GM19463 (cell line): ENCODE data around the gene SPI1.
A peak's percentile ranks its signal among the peaks of the same experiment; 100 is the strongest.

ENCODE experiments used
- ATAC-seq: cut with Tn5 transposase; IDR thresholded peaks from one replicate; pipeline ENCODE4 v1.9.1; 2021; ENCODE audit warnings: mild to moderate bottlenecking, moderate library complexity; ENCODE audit not compliant: unreplicated experiment

Gene SPI1

GRCh38 chr11:47389577-47390421 lies 11.5 kb upstream of the SPI1 start:
- ATAC-seq: no peak

DNA sequence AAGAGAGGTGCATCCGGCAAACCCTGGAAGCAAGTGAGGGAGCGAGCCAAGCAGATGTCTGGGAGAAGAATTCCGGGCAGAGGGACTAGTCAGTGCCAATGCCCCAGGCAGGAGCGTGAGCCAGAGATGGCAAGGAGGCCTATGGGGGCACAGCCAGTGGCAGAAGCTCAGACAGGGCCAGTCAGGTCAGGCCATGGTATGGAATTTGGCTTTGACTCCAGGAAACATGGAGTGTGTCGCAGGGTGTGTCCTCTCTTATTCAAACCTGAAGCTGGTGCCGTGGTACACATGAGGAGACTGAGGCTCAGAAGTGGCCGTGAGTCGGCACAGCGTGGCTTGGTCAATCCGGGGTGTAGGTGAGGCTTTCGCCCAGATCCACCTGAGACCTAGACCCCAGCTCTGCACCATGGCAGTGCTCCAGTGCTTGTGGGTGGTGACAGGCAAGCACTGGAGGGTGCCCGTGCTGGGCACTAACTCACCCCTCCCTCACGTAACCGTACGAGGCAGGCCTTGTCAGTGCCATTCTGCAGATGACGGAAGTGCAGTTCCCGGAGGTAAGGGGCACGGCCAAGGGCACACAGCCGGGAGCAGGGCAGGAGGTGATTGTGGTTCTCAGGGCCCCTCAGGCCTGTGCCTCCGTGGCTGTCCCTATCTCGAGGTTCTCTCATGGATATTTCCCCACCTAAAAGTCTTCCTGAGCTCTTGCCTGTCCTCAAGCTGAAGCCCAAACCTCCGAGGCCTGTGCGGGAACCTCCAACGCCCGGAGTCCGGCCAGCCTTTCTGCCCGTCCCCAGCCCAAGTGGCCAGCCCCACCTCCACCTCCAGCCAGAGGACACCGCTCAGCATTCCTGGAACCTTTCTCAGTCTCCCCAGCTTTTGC lies 10.6 kb upstream of the SPI1 start:
- no peak for ATAC-seq

- ATAC-seq: no peak
Measured at GRCh38 chr11:47387944-47388696, 9.8 kb upstream of the SPI1 start.

- ATAC-seq: no peak
Measured at GRCh38 chr11:47384498-47384897, 6.2 kb upstream of the SPI1 start.

DNA sequence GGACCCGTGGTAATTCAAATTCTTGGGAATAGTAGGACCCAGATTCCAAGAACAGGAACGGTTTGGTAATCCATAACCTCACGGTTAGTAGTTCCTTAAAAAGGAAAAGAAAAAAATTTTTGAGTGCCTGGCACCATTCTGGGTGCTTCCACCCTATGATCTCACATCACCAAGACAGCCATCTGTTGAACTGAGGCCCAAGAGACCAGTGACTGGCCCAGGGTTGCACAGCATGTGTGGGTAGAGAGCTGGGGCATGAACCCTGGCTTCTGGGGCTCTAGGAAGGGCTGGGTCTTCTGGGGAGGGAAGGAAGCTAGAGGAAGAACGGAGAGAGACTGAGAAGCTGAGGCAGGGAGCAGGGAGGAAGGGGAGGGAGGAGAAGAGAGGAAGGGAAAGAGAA lies 4.7 kb upstream of the SPI1 start:
- ATAC-seq: no peak

GRCh38 chr11:47380078-47380477 lies 1.7 kb upstream of the SPI1 start:
- ATAC-seq: no peak

- ATAC-seq: no peak
Measured at GRCh38 chr11:47379317-47379716, 970 bp upstream of the SPI1 start.

GRCh38 chr11:47378836-47379170 lies 456 bp upstream of the SPI1 start:
- peak; percentile 4 for ATAC-seq

DNA sequence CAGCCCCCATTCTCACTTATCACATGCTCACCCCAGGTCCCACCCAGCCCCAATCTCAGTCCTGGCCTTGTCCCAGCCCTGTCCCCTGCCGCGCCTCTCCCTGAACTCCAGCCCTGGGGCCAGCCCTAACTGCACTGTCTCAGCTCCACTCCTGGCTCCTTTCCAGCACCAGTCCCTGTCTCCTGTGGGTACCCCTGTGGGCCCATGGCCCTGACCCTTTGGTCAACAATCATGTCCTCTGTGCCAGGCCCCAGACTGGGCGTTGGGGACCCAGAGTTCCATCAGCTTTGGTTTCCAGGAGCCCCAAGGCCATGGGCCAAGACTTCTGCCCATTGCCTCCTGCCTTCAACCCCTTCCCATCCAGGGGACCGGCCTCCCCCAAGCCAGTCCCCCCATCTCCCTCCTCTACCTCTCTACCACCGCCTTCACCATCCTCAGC lies 757 bp downstream of the SPI1 start:
- peak; percentile 12 for ATAC-seq

DNA sequence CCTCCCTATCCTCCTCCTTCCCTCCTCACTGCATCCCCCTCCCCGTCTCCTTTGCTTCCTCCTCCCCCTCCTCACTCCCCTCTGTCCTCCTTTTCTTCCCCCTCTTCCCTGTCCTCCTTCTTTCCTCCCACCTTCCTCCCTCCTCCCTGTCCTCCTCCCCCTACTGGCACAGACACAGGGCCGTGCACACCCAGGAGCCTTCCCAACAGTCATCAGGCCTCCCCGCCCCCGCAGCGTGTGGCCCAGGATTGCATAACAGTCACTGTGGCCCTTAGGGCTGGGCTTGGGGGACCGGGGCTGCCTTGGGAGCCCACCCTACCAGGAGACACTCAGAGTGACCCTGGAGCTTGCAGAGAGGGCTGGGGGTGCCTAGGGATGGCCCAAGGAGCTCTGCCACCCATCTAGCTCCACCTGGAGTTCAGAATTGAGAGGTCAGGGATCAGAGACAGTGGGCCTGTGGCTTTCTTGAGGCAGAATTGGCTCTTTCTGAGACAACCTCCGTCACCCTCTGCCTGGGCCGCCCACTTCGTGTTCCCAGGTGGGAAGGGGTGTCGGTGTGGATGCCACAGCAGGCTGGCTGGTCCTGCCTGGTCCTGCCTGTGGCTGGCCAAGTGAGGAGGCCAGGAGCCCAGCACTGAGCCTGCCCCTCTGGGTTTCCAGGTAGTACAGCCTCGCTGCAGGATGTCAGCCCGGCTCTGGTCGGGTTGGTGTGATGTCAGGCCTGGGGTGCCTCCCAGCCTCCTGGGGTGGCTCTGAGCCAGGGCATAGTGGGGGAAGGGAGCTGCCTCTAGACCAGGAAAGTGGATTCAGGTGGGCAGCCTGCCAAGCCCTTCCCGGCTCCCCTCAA lies 1.6 kb downstream of the SPI1 start:
- peak; percentile 27 for ATAC-seq

- ATAC-seq: no peak
Measured at GRCh38 chr11:47376107-47376524, 2.2 kb downstream of the SPI1 start.

DNA sequence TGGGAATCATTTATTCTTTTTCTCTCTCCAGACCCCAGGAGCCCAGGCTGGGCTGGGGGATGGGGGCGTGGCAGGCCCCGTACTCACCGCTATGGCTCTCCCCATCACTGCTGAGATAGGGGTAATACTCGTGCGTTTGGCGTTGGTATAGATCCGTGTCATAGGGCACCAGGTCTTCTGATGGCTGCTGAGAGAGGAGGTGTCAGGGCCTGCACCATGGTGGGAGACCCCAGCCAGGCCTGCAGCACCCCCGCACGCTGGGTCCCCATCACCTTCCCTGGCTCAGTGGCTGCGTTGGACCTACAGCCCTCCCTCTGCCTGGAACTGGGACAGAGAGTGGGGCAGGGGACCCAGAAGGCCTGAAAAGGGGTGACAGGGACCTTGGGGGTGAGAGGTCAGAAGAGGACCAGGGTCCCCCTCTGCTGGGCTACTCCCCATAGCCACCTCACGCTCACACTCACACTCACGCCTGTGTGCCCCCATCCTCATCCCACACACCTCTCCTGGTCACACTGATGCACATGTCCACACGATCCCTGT lies 2.7 kb downstream of the SPI1 start:
- ATAC-seq: no peak

GRCh38 chr11:47375020-47375419 lies 3.3 kb downstream of the SPI1 start:
- ATAC-seq: no peak

DNA sequence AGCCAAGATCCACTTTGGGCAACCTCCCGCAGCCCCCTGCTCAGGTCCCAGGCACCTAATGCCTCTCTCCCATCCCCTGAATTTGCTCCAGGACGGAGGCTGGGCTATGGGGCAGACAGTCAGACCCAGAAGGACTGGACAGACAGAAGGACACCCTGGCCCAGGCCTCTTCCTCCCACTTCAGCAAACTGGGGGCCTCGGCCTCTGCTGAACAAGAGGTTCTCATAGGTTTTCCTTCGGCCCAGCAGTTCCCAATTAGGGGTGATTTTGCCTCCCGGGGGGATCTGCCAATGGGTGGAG lies 3.7 kb downstream of the SPI1 start:
- ATAC-seq: no peak

DNA sequence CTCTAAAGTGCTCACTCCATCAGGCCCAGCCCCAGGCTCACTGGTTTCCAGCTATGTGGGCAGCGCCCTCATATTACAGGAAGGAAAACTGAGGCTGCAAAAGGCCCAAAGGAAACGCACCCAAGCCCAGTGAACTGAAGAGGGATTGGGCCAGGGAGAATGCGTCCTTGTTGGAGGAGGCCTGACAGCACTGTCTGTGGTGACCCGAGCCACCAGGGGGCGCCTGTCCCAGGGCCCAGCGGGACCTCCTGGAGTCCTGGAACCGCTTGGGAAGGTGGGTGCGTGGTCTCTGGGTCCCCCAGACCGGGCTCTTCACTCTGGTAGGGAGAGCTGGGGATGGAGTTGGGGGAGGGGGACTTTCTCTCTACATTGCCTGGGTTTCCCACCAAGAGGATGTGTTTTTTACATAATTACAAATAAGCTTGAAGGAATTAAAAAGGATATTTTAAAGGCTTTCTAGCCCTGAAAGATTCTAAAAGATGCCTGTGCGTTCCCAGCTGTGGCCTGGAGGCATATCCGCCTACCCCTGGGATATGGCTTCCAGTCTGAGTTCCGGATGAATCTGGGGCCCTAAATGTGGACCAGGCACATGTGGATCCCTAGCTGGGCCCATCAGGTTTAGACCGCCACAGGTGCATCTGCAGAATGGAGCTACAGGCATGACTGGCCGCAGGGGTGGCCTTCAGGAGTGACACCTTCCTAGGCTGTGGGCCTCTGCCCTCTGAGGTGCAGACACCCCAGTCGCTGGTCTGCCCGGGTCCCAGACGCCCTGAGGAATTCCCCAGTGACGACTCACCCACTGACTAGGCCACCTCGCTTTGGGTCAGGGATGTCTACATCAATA lies 4.2 kb downstream of the SPI1 start:
- no peak for ATAC-seq

- ATAC-seq: no peak
Measured at GRCh38 chr11:47372422-47372821, 5.9 kb downstream of the SPI1 start.

DNA sequence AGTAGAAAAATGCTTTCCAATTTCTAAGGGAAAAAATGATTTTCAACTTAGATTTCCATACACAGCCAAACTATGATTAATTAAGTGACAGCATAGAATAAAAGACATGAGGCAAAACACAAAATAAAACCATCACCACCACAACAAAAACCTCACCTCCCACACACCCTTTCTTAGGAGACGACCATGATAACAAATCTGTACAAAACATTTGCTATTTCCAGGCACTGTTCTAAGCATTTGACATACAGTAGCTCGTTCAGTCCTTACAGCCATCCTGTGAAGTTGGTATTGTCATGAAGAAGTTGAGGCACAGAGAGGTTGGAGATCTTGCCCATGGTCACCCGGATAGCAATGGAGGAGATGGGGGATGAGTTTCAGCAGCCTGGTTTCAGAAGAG lies 8.7 kb downstream of the SPI1 start:
- ATAC-seq: no peak

DNA sequence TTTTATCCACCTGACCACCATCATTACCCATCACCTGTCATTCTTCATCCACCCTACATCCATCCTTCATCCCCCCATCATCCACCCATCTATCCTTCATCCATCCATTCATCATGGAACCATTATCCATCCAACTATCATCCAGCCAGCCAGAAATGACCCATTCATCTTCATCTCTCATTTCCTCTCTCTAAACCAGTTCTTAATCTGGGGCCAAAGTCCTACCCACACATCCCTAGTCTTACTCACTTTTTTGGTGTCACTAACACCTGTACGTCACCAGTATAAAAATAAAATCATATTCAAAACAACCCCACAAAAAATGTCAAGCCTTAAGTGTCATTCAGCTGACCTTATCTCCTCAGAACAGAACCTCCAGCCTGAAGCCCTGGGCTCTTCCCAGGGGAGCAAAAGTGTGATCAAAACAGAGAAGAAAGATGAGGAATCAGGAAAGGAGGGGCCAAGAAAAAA lies 12.3 kb downstream of the SPI1 start:
- ATAC-seq: no peak

DNA sequence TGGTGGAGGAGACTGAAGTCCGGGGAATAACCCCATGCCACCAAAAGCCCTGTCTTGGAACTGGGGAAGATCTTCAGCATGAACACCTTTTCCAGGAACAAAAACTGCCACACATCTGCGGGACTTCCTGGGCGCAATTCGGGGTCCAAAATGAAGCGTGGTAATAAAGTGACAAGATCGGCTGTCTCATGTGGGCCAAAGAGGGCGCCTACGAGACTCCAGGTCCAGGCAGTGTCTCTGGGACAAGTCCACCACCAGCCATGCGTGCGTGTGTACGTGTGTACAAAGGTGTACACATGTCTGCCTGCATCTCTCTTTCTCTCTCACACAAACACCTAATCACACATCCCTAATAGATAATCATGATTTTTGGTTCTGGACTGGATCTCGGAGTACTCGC lies 16.9 kb downstream of the SPI1 start:
- ATAC-seq: no peak
